GM10847 (cell line): ENCODE results near the gene CACNA2D4.

Experiments used
- POLR2A ChIP-seq: IDR thresholded peaks from 2 replicates; pipeline ENCODE4 v1.6.1; 2011; ENCODE audit not compliant: insufficient read length; ENCODE audit errors: extremely low read depth

CACNA2D4 gene, protein sequence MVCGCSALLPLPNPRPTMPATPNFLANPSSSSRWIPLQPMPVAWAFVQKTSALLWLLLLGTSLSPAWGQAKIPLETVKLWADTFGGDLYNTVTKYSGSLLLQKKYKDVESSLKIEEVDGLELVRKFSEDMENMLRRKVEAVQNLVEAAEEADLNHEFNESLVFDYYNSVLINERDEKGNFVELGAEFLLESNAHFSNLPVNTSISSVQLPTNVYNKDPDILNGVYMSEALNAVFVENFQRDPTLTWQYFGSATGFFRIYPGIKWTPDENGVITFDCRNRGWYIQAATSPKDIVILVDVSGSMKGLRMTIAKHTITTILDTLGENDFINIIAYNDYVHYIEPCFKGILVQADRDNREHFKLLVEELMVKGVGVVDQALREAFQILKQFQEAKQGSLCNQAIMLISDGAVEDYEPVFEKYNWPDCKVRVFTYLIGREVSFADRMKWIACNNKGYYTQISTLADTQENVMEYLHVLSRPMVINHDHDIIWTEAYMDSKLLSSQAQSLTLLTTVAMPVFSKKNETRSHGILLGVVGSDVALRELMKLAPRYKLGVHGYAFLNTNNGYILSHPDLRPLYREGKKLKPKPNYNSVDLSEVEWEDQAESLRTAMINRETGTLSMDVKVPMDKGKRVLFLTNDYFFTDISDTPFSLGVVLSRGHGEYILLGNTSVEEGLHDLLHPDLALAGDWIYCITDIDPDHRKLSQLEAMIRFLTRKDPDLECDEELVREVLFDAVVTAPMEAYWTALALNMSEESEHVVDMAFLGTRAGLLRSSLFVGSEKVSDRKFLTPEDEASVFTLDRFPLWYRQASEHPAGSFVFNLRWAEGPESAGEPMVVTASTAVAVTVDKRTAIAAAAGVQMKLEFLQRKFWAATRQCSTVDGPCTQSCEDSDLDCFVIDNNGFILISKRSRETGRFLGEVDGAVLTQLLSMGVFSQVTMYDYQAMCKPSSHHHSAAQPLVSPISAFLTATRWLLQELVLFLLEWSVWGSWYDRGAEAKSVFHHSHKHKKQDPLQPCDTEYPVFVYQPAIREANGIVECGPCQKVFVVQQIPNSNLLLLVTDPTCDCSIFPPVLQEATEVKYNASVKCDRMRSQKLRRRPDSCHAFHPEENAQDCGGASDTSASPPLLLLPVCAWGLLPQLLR

DNA sequence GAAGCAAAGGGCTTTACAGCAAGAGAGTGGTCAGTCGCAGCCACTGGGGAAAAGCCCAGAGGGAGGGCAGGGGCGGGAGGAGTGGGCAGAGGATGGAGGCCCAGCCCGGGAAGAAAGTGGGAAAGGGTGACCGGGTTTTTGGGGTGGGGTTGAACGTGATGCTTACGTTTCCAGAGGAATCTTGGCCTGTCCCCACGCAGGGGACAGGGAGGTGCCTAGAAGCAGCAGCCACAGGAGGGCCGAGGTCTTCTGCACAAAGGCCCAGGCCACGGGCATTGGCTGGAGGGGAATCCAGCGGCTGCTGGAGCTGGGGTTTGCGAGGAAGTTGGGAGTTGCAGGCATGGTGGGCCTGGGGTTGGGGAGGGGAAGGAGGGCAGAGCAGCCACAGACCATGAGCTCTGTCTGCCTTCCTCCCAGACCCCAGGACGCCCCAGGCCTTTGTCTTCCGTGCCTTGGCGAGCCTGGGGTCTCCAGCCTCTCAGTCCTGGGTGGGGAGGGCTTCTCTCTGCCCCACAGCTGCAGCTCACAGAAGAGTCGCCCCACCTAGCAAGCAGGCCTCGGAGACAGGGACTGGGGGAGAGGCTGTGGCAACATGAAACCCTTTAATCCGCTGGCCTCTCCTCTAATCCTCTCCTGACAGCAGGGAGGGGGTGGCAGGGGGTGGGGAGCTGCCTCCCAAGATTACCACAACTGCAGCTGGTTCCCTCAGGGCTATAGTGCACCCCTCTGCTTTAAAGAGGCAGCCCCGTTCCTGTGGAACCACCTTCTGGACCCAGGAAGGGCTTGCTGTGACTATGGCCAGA, at the start of gene CACNA2D4:
Gene CACNA2D4, minus strand, starts transcription at position 572 of the 803 bp plus-strand sequence. Its CDS starts 179 bp downstream, at position 393.
- no peak for TF ChIP-seq POLR2A

DNA sequence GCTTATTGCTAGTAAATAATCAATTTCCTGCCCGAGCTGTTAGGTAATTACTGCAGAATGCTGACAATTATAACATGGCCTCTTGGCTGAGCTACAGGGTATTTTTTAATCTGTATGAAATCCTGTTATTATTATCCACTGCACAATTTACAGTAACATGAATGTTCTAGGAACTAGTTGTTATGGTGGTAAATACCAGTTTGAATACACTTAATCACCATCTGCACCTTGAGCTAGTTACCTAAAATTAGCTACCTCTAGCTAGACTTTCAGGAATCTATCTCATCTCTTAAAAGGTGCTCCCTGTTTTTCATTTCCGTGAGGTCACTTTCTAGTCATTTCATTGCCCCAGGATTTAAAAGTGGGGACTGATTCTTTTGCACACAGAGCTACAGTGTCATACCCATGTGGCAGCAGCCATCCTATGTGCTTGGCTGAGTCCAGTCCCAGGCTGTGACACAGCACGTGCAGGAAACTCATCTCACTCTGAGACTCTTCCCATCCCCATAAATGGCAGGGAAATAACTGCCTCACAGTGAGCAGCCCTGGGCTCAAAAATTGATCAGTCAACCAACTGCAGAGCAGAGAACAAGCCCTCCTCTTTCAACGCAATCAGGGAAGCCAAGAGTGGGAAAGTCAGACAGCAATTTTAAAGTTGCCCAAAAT, 48.2 kb upstream of the CACNA2D4 start:
- TF ChIP-seq POLR2A, result no peak

DNA sequence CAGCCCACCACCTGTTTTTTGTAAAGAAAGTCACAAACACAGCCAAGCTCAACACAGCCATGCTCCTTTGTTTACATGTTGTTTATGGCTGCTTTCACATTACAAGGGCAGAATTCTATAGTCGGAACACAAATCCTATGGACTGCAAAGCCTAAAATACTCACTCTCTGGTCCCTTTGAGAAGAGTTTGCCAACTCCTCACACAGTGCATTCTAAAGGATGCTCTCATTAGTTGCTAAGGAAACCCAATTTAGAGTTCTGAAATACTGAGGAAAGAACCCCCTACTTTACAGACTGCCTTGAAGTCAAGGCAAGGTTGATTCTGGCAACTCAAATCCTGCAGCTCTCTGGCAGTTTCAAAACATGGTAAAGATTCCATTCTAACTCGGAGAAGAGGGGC, 47.5 kb upstream of the CACNA2D4 start:
- no peak for TF ChIP-seq POLR2A

DNA sequence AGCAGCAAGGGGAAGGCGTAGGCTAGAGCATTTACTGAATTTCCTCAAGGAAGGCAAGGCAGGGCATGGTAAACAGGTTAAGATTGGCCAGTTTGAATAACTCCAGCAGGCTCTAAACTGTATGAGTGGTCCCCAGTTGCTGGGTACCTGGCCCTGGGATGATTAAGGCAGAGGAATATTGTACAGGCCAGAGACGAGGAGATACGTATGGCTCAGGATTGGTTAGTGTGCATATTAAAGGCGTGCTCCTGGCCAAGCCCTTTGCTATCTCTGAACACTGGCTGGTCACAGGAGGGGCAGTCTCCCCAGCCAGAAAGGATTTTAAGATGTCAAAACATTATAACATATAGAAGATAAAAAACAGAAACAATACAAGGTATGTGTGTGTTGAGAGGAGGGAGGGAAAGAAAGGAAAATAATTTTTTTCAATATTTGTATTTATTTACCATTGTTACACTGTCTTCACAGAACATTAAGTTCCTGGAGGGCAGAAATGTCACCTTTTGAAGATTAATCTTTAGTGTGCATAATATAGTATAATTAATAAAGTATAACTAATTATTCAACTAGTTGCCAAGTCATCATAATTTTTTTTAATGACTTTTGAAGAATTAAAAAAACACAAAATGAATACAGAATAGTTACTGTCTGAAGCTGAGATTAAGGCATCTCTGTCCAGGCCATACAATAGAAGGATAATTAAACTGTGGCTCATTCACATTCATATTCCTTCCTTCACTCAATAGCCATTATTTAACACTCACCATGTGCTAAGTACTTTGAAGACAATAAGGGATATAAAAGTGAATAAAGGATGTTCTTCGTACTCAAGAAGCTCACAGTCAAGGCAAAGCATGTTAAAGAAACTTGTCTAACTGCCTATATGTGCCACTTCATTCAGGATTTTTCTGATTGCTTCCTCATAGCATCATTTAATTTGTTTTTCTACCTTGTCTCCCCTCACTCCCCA, 43.9 kb upstream of the CACNA2D4 start:
- no peak for TF ChIP-seq POLR2A

DNA sequence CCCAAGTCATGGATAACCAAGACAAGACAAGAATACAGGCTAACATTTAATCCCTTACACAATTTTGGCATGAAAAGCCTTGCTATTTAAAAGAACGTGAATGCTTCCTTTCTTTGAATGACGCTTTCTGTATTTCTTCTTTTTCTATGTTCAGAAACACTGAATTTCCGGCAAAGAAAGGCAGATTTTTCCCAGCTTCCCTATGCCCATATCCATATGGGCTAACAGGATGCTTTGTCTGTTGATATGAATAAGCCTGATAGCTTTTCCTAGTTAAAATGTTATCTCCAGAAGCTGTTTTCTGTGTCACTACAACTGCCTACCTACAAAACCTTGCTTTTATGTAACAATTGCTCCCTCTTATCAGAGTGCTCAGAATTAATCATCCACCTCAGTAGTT, 38.3 kb upstream of the CACNA2D4 start:
- TF ChIP-seq POLR2A, result no peak

DNA sequence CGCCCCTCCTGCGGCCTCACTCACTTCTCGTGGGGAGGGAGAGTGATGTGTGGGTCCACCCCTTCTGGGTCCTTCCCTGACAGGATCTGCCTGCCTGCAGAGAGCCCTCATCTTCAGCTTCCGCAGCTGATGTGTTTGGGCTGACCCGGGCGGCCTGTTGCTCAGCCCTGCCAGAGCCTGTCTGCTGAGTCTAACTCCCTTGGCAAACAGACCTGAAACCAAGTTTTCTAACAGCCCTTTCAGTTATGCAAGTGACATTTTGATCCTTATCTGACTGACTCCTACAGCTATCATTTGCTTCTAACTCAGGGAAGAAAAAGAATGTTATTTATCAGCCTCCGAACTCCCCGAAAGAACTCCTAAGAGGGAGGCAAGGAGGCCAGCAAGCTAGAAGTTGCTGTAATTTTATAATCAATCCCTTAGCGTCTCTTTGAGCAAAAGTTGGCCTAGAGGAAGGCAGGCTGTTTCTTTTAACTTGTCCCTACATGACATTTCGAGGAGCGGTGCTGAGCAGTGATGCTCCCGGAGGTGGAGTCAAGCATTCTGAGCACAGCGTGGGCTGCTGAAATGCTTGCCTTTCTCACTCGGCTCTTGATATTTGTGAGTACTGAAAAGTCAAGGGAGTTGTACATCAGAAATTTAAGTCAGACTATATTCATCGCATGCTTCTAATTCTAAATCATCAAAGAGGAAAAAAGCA, 31.5 kb upstream of the CACNA2D4 start:
- no peak for TF ChIP-seq POLR2A

DNA sequence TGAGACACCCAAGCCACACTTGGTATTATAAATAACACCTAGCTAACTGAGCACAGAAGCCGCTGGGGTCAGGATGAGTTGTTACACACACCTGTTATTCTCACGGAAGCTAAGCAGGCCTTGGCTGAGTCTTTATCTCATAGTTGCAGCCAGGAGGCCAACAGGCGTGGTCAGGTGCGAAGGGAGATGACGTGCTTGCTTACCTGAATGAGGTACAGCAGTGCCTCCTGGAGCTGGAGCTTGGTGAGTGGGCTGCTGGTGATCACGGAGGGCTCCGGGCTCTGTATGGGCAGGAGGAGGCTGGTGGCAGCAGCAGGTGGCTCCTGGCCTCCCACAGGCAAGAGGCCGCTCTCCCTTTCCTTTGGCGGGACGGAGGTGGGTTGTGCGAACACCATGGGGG, 30.4 kb upstream of the CACNA2D4 start:
- TF ChIP-seq POLR2A, result no peak

DNA sequence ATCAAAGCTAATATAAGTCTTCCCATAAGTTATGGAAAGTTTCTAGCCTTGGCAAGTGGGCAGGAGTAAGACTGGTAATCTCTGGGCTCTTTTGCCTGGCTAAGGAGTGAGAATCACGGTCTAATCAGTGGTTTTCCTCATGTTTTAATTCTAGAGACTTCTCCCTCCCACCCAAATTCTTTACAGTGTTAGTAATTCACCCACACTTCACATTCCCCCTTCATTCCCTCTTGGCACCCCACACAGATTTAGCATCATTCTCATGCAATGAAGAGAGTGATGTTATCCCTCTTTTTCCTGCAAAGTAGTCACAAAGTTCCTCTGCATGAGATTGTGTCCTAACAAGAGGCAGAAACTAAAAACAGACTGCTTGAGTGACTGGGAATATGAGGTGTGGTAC, 28.6 kb upstream of the CACNA2D4 start:
- TF ChIP-seq POLR2A, result no peak

DNA sequence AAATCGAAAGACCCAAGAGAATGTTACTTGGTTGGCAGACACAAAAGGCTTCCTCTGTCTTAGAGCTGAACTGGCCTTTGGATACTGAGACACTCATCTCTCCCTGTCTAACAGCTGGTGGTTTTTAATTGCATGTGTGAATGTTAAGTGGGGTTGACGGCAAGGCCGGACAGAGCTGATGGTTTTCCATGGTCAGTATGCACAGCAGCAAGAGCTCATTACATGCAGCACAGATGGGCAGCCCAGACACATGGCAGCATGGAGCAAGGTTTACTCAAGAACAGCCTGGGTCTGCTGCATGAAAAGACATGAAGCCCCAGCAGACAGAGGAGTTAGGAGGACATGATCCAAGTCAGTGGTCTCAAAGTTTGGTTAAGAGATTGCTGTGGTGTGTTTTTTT, 27.8 kb upstream of the CACNA2D4 start:
- no peak for TF ChIP-seq POLR2A

DNA sequence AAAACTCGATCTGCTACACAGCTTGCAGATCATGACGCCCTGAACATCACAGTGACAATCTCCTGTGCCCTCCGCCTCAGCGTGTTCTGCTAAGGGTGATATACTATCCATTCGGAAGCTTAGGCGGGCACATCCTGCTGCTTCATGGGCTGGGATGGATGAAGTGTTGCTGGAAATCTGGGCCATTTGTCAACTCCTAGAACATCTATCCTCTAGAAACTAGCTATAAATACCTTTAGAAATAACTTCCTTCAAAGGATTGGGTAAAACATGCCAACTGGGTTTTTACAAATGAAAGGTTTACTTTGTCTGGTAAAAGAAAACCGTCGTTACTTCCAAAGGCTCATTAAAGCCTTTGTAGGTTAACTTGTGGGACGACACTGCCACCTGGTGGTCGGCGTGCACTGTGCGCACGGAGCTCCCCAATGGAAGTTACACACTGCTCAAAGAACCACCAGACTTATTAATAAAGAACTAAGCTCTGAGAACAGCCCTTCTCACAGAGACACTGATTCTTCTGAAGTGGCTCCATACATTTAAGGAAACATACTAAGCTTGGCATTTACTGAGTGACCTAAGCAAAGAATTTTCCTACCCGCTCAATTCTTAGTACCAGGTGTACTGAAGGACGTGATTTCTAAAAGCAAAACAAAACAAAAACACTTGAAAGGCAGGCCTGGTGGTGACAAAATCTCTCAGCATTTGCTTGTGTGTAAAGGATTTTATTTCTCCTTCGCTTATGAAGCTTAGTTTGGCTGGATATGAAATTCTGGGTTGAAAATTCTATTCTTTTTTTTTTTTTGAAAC, 21.6 kb upstream of the CACNA2D4 start:
- TF ChIP-seq POLR2A, result no peak

DNA sequence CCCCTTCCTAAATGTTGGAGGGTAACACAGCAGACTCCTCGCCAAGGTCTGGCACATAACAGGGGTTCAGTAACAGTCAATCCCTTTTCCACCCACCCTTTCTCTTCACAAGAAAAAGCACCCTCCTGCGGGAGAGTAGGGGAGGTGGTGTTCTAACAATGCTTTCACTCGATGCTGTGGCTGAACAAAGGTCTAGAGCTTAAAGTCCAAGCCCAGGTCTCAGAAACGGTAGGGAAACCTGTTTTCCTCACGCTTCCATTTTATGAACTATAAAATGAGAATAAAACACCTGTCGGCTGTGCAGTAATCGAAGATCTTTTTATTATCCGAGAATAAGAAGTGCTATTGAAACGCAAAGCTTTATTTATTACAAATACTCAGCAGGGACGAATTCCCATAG, 20.9 kb upstream of the CACNA2D4 start:
- TF ChIP-seq POLR2A, result no peak
